Kasumi-1 (cell line): Measurements from ENCODE around the gene TBC1D22A.
"Not testable (repeated sequence)": the region's sequence is repeated elsewhere in the genome, so short reads cannot be mapped to it uniquely, and the experiment has no call there.

Experiments
- DNase-seq, 2 experiments: peaks; one replicate each; lab custom pipeline; 2025; lab: John Stamatoyannopoulos, UW

TBC1D22A gene

GRCh38 chr22:47124451-47124881, 362.0 kb downstream of the TBC1D22A start:
- DNase-seq: no peak

GRCh38 chr22:47124961-47125360, 362.5 kb downstream of the TBC1D22A start:
- DNase-seq: no peak

- no peak for DNase-seq
These were observed 363.2 kb downstream of the TBC1D22A start for GRCh38 chr22:47125603-47126002.

GRCh38 chr22:47126344-47126811, 363.9 kb downstream of the TBC1D22A start:
- DNase-seq: no peak

- DNase-seq: no peak
These were observed 365.0 kb downstream of the TBC1D22A start for GRCh38 chr22:47127441-47127871.

- DNase-seq: no peak
These were observed 365.8 kb downstream of the TBC1D22A start for GRCh38 chr22:47128216-47128615.

GRCh38 chr22:47128622-47129215, 366.3 kb downstream of the TBC1D22A start:
- no peak for DNase-seq

GRCh38 chr22:47129902-47130635, 367.6 kb downstream of the TBC1D22A start:
- DNase-seq: no peak

- DNase-seq: no peak
These were observed 368.6 kb downstream of the TBC1D22A start for GRCh38 chr22:47130883-47131631.

- no peak for DNase-seq
These were observed 369.4 kb downstream of the TBC1D22A start for GRCh38 chr22:47131632-47132427.

- DNase-seq: no peak
These were observed 370.0 kb downstream of the TBC1D22A start for GRCh38 chr22:47132428-47132825.

GRCh38 chr22:47133061-47133969, 370.9 kb downstream of the TBC1D22A start:
- no peak for DNase-seq

- no peak for DNase-seq
These were observed 371.8 kb downstream of the TBC1D22A start for GRCh38 chr22:47134222-47134621.

- no peak for DNase-seq
These were observed 372.9 kb downstream of the TBC1D22A start for GRCh38 chr22:47135338-47135737.

GRCh38 chr22:47136050-47136449, 373.6 kb downstream of the TBC1D22A start:
- DNase-seq: no peak

- no peak for DNase-seq
These were observed 374.2 kb downstream of the TBC1D22A start for GRCh38 chr22:47136671-47137070.

GRCh38 chr22:47139013-47139789, 376.8 kb downstream of the TBC1D22A start:
- DNase-seq: no peak

GRCh38 chr22:47139790-47140119, 377.3 kb downstream of the TBC1D22A start:
- DNase-seq: no peak

GRCh38 chr22:47140975-47141374, 378.5 kb downstream of the TBC1D22A start:
- not testable (repeated sequence) for DNase-seq

GRCh38 chr22:47142427-47143046, 380.1 kb downstream of the TBC1D22A start:
- DNase-seq: no peak
